KBM-7 (cell line): ENCODE data around the gene DYNLT1.
"Not testable (repeated sequence)": the region's sequence is repeated elsewhere in the genome, so short reads cannot be mapped to it uniquely, and the experiment has no call there.

ENCODE experiments used
- DNase-seq: peaks from one replicate; pipeline ENCODE4 v3.0.0-alpha.2; 2015
- in situ Hi-C: fragments of 300-500 bp; cut with MboI; formaldehyde crosslinking; loops from 2 replicates; pipeline ENCODE4 v1.14.3; 2020; ENCODE audit warnings: low sequenced_read_pairs, low pct_unique_long_range_greater_than_20kb, mixed read lengths

DYNLT1 gene

DNA sequence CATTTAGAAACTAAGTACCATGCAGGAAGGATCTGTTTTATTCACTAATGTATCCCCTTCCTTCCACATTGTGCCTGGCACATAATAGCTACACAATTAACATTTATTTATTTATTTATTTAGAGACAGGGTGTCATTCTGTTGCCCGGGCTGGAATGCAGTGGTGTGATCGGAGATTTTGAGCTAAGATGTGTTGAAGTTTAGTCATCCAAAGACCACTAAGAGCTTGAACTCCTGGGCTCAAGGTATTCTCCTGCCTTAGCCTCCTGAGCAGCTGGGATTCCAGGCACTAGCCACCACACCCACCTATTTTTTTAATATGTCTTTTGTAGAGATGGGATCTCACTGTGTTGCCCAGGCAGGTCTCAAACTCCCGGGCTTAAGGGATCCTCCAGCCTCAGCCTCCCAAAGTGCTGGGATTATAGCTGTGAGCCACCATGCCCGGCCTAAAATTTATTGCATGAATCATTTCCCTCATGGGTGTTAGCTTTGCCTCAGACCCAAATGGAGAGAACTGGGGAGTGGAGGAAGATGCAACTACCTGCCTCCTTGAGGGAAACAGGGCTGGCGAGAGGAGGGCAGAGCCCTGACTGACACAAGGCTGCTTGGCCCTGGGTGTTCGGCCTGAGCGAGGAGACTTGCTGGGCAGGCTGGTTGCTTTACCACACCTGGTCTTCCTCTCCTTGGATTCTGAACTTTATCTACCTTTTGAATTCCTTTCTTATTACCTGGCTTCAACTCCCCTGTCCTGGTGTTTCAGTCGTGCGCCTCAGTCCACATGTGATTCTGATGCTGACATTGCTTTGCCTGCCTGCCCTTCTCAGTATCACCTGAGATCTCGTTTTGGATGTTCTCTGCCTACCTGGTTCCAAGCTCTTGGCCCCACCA is 1.7 kb upstream of the DYNLT1 start:
- in situ Hi-C loops = no loop called here
- DNase-seq = no peak

DNA sequence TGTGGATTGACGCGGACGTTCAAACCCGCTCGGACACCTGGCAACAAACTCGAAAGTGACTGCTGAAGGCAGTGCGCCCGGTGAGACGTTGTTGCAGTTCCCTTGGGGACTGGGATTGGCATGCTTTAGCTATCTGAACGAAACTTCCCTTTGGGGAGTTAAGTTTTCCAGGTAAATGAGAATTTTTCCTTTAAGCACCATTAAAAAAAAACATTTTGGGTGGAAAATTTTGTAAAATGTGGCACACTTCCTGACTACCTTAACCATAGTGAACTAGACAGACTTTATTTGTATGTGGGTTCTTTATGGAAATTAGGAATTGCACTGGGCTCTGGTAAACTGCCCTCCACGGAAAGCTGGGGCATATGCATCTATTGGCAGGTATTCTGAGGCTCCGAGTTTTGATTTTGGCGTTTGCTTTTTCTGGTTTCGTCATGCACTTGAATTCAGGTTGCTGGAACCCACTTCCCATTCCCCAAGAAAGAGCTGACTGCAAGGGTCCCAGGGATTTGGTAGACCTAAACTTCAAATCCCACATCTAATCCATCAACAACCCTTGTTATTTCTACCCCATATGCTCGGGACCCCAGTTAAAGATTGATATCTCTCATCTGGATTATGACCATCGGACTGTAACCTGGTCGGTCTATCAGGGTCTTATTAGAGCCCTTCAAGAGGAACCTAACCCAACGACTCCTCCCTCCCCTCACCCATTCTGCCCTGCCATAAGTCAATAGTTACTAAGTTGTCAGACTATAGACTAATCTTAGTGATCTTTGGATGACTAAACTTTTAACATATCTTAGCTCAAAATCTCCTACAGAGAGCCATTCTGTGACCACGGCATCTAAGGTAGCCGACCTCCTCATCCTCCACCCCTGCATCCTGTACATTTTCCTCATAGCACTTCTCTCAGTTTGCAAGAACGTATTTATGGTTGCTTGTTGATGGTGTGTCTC is 800 bp upstream of the DYNLT1 start:
- DNase-seq = no peak
- in situ Hi-C loops = no loop called here

DNA sequence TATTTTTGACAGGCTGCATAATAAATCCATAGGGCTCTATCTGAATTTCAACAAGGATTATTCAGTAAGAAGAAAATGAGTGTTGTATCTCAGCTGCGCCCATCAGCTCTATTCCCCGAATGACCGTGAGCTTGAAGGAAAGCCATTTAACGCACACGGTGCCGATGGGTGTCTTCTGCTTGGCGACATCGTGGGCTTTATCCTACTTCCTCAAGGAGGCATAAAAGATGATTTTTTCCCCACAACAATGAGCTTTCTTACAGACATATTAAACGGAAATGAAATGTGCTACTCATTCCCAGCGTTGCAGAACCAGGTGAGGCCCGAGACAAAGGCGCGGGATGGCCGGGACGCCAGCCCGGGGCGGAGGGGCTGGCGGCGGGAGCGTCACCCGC is 710 bp downstream of the DYNLT1 start:
- in situ Hi-C loops = no loop called here
- no peak for DNase-seq

DNA sequence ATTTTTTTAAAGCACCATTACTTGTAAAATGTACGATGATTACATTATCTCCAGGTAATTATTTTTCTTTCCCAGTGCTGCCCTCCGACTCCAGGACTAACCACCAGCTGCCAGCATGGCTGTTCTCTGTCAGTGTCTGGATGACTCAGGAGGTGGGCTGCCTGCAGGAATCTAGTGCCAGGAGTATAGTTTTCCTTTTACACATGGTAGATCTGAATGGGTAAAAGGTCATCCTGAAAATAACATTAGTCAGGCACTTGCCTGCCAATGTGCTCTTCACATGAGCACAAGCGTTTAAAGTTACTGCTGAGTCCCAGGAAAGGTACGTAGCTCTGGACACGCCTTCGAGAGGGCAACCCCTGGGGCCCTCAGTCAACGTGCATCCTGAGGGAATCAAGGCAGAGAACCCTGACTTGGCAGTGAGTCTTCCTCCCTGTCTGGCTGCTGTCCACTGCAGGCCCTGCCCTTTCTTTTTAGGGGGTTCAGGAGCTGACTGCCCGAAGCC is 2.4 kb downstream of the DYNLT1 start:
- no peak for DNase-seq
- in situ Hi-C loops = no loop called here

DNA sequence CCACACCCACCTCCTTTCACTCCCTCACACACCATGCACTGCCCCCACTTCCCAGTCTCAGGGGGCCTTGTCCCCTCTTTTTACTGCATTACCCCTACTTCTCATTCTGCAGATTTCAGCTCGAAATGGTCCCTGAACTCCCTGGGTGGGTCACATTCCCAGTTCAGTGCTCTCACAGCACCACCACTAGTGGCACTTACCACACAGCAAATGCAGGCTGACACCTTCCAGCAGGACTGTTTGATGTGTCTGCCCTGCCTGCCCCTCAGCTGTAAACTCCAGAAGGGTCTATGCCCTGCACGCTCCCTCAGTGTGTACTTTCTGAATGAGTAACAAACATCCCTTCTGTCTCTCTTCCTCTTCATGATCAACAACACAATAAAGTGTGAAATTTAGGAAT is 4.0 kb downstream of the DYNLT1 start:
- in situ Hi-C loops = no loop called here
- DNase-seq = no peak

DNA sequence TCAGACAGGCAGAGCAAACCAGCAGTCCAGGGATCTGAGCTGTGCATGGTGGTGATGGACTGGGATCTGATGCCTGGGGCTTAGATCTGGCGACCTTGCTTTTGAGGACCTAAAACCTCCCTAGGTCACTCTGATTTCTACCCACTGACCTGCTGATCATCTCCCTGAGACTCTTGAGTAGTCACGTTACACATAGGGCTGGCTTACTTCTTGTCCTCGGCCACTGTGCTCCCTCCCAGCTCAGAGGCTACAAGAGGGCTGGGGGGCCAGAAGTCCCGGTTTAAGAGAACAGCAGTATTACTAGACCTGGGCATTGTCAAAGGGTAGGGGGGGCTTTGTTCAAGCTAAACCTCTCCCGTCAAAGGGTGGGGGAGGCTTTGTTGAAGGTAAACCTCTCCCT is 5.5 kb downstream of the DYNLT1 start:
- no peak for DNase-seq
- in situ Hi-C loops = no loop called here

DNA sequence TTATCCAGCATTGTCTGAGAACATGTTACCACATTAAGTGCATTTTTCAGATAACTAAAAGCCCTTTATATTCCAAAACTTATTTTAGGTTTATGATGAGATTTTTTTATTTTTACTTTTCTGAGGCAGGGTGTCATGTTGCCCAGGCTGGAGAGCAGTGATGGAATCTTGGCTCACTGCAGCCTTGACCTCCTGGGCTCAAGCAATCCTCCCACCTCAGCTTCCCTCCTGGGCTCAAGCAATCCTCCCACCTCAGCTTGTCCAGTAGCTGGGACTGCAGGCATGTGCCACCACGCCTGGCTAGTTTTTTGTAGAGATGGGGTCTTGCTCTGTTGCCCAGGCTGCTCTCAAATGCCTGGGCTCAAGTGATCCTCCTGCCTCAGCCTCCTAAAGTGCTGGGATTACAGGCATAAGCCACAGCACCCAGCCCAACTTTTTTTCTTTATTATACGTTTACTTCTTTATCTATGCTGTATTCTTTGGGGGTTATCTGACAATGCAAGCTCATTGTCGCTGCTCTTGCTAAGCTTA is 6.2 kb downstream of the DYNLT1 start:
- no peak for DNase-seq
- in situ Hi-C loops = no loop called here

DNA sequence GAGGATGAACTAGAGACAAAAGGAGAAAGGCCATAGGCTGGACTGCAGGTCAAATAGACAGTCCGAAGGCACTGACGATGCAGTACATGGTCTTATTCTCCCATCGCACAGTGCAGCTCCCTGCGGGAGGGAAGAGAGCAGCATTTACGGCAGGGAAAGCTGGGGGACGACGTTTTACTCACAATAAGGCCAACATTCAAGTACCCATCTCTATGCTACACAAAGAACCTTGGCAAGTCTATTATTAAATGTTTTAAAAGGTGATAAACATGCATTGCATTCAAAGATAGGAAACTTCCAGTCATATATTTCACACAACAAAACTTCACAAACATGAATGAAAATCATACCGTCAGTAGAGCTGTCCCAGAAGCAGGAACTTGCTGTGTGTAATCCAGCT is 7.8 kb downstream of the DYNLT1 start:
- in situ Hi-C loops = no loop called here
- DNase-seq = no peak

DNA sequence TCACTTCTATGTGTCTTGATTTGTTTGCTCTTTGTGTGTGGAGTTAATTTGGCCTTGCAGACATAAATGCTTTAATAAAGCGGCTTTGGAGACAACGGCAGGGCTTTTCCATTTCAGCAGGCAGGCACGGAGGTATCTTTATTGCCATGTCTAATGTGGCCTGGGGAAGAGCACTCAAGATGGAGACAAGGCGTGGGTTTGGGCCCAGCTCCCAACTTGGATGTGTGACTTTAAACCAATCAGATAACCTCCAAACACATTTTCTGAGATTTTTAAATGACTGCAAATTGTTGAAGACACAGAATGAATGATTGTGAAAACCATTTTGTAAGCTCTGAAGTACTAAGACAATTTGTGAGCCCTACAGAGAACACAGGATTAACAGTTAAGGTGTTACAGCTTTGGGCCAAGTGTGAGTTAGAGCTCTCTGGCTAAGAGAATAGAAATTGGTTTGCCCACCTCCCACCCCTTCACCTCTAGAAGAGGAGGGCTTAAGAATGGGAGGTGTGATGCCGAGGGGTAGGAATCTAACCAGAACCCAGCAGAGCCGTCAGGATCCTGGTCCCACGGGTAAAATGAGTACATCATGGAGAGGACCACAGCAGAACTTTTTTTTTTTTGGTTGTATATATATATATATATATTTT is 9.0 kb downstream of the DYNLT1 start:
- DNase-seq = no peak
- in situ Hi-C loops = no loop called here

DNA sequence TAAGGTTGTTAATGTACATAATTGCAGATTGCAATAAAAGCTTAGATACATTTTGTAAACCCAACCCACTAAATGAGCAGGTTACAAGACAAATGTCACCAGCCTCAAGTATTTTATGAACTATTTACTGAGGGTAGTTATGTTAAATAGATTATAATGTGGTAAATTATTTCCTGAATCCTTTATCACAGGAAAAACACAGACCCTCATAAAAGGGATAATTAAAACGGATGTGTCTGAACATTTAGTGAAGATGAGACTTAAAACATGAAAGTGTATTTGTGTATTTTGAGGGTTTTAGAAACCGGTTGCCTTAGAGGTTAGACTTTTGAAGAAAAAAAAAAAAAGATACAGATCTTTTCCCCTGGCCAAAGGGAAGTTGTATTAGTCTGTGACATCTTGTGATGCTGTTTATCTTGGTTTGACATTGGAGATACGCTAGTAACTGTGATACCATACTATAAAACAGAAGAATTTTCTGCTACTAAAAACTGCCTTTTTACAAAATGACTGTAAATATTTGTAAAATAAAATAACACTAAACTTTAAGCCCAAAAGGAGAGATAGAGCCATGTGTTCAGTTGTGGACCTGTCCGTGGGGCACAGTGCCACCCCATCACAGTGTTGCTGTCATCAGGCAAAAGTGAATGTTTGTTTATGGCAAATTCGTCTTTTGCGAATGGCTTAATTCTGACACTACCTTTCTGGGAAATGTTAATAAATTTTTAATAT is 9.7 kb downstream of the DYNLT1 start:
- in situ Hi-C loops = no loop called here
- no peak for DNase-seq

DNA sequence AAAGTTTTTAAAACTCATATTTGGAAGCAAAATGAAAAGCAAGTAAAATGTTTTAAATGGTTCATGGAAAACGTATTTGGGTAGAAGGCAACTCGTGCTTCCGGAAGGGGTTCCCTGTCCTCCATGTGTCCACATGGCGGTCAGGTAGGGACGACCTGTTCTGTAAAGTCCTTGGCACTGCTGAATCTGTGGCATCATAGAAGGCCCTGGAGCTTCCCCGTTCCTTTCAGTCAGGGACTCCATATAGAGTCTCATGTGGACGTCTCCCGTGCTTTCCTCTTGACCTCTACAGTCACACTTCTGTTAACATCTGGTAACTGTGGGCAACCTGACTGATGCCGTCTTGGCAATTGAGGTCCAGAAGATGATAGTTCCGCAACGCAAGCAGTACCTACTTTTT is 11.4 kb downstream of the DYNLT1 start:
- DNase-seq = no peak

DNA sequence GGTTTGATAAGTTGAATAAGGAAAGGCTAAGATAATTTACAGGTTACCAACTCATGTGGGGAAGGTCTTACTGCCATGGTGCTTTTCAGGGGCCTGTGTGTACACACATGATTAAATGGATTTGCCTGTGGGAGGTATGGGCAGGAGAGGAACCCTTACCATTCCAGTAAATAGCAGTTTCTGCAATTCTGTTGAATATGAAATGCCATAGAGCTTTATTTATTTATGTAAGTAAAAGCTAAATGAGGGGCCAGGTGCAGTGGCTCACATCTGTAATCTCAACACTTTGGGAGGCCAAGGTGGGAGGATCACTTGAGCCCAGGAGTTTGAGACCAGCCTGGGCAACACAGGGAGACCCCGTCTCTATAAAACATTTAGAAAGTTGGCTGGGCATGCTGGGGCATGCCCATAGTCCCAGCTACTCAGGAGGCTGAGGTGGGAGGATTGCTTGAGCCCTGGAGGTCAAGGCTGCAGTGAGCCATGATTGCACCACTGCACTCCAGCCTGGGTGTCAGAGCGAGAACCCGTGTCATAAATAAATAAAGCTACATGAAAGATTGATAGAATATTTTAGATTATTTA is 11.9 kb downstream of the DYNLT1 start:
- DNase-seq, in situ Hi-C loops: not testable (repeated sequence)

More for the DNA sequence above, 11.4 kb downstream of the DYNLT1 start:
- in situ Hi-C loops = no loop called here

DNA sequence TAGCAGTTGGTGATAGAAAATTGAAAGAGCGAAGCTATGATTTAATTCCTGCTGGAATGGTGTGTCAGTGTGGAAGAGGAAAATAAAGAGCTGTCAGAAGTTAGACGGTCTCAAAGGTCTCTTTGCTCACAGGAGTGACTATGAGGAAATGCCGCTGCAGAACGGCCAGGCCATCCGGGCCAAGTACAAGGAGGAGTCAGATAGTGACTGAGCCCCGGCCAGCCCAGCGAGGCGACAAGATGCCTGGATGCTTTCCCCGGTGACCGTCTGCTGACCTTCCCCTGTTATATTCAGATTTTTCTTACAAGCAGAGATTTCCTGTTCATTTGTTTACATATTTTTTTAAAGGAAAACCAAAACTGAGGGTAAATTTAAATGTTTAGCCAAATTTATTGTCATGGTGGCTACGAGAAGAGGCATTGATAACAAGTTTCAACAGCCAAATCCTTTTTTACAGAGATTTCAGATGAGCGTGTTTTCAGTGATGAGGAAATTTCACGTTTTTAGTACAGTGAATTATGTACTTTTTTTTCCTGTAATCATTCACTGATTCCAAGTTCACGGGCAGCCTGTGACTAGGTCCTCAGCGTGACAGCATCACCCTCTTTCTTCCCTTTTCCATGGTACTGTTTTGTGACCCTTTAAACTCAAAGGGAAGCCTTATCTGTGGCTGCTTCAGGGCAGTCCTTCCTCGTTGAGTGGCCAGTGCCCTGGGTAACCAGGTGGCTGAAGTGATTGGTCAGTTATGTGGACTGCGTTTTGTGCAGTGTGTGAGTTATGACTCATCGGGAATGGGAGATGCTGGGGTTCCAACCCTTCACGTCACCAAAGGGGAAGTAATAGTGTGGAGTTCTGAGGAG is 12.6 kb downstream of the DYNLT1 start:
- in situ Hi-C loops = no loop called here
- peak; percentile 35 for DNase-seq

DNA sequence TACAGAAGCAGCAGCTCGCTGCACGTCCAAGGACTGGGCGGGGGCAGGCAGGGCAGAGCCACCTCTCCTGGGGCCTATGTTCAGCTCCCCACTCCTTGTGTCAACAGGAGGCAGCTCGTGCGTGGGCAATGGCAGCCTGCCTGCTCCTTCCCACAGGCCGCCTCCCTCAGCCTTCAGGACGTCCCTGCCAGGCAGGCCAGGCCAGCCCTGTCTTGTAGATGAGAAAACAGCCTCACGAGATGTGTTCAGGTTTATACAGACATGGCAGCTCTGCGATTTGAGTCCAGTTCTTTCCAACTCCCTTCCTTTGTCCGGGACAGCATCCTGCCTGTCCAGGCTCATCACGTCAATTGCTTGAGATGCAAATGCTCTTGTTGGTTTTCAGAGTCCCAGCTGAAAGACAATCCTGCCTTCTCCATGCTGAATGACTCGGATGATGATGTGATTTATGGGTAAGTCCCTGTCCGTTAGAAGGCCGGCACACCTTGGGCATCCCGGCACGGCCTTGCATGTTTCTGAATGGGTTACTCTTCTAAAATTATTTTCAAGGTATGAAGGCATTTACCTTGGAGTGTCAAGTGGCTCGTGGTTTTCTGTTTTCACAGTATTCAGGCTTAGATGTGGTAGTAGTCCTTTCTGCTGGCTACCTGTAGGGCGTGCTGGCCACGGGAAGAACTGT is 13.5 kb downstream of the DYNLT1 start:
- no peak for DNase-seq
- in situ Hi-C loops = no loop called here

DNA sequence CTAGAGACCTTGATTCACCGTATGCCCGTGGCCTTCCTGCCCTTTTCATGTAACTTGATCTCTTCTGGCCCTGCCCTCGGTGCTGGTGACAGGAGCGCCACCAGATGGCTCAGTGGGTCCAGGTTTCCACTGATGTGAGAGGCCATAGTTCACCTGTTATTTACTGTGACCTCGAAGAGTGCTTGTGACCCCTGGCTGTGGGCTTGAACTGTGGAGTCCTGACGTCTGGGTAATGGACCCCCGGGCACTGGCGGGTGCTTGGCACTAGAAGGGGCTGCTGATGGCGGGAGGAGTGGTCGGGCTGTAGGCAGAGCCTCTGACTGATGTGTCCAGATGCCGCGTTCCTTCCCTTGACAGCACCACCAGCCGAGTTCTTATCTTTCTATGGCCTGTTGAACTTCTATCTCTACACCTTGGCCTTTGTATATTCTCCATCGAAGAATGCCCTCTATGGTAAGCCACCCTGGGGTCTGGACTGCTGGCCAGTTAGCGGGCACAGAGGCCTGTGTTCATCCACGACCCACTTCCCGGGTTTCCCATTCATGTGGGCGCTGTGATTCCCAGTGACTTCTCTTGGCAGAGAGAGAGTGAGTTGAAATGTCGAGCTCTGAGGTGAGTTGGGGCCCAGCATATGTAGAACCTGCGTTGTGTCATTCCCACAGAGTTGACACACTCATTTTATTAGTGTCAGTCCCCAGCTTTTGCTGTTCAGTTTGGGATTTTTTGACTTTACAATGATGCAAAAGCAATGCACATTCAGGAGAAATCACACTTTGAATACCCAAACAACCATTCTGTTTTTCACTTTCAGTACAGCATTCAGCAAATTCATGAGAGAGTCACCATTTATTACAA is 14.9 kb downstream of the DYNLT1 start:
- DNase-seq = no peak
- in situ Hi-C loops = no loop called here

DNA sequence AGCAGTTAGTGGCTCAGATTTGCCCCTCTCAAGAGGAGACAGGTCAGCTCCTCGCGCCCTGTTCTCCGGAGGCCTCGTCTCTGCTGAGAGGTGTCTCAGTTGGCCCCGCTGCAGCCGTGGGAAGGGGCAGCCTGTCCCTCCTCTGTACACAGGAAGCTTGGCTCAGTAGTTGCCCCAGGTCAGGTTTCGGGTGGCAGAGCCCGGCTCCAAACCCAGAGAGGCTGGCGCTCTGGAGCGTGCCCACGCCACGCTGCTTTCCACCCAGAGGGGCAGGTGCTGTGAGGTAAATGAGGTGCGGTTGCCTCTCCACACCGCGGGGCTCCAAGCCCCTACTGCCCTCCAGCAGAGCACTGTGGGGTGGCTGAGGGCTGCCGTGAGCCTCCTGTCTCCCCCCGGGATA is 16.0 kb downstream of the DYNLT1 start:
- in situ Hi-C loops = no loop called here
- no peak for DNase-seq
